Stimulated activated CD4-positive, alpha-beta T cell treated with anti-CD3 and anti-CD28 coated beads, Interleukin-4, amount 100 ng/mL, for 48 hours (primary cell): ENCODE data around the gene SHLD1.
"Not testable (repeated sequence)": the region's sequence is repeated elsewhere in the genome, so short reads cannot be mapped to it uniquely, and the experiment has no call there.

ENCODE experiments used
- DNase-seq, 2 donors: peaks; one replicate each; pipeline ENCODE4 v3.0.0-alpha.2; 2020; ENCODE audit warnings: low read depth in 2 of 2

Gene SHLD1

DNA sequence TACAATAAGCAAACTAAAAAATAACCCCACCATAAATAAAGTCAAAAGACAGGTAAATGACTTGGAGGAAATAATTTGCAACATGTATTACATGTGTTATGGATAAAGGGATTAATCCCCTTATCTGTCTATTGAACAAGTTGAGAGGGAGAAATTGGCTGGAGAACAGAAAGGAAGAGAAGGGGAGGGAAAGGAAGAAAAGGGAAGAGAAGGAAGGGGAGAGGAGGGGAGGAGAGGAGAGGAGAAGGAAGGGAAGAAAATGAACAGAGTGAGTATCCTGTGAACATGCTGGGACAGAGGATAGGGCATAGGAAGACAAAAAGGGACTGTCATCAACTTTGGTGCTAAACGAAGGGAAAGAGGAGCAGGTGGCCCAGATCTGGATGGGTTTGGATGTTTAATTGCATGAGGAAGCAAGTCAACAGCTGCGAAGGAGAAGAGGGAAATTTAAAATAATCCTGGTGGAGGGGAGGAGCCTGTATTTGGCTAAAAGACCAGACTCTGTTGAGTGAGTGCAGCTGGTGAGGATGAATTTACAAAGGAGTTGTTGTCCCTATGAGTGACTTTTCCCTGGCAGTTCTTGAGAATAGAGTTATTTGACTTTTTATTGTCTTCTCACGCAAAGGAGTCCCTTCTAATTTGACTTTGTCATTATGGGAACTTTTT, 14.2 kb upstream of the SHLD1 start:
- no peak for DNase-seq

- no peak for DNase-seq
These were observed 12.6 kb upstream of the SHLD1 start for GRCh38 chr20:5737619-5737953.

GRCh38 chr20:5737966-5738365, 12.2 kb upstream of the SHLD1 start:
- no peak for DNase-seq

- not testable (repeated sequence) for DNase-seq
These were observed 9.6 kb upstream of the SHLD1 start for GRCh38 chr20:5740643-5741042.

- DNase-seq = no peak
These were observed 9.1 kb upstream of the SHLD1 start for GRCh38 chr20:5741089-5741488.

- DNase-seq = no peak
These were observed 8.2 kb upstream of the SHLD1 start for GRCh38 chr20:5742041-5742440.

DNA sequence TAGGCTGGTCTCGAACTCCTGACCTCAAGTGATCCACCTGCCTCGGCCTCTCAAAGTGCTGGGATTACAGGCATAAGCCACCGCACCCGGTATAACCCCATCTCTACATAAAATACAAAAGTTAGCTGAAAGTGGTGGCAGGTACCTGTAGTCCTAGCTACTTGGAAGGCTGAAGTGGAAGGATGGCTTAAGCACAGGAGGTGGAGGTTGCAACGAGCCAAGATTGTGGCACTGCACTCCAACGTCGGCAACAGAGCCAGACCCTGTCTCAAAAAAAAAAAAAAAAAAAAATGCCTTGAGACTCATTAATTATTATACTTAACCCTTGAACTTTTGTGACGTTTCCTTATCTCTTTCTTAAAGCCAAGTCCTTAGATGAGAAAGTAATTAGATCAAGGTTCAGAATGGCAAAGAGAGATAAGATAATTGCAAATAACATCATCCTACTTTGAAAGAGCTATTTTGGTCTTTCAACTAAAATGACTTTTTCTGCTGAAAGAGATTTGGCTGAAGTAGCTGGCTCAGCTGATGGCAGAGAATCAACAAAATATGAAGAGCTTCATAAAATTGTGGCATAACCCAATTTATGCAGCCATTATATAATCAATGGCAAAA, 4.7 kb upstream of the SHLD1 start:
- DNase-seq = no peak

DNA sequence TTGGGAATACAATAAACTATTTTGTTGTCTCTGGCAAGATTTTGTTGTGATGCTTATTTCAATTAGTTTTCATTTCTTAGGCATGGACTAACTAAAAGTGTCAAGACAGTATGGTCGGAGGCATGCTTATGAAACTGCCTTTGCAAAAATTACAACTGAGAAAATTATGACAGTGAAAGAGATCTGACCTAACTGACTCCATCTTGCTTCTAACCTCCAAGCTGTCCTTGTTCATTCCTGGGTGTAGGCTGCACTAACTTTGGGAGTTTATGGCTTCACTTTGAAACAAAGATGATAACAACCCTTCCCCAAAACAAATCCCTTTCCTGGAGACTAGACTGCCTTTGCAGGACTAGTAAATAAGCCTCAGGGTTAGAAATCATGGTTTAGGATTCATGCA, 4.1 kb upstream of the SHLD1 start:
- DNase-seq = no peak

GRCh38 chr20:5748246-5748645, 2.0 kb upstream of the SHLD1 start:
- no peak for DNase-seq

DNA sequence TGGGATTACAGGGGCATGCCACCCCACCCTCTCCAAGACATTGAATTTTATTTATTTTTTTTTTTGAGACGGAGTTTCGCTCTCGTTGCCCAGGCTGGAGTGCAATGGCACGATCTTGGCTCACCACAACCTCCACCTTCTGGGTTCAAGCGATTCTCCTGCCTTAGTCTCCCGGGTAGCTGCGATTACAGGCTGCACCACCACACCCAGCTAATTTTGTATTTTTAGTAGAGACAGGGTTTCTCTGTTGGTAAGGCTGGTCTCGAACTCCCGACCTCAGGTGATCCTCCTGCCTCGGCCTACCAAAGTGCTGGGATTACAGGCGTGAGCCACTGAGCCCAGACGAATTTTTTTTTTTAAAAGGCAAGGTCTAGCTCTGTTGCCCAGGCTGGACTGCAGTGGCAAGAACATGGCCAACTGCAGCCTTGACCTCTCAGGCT, 669 bp upstream of the SHLD1 start:
- not testable (repeated sequence) for DNase-seq

- DNase-seq = no peak
These were observed 1.7 kb downstream of the SHLD1 start for GRCh38 chr20:5751856-5752255.

DNA sequence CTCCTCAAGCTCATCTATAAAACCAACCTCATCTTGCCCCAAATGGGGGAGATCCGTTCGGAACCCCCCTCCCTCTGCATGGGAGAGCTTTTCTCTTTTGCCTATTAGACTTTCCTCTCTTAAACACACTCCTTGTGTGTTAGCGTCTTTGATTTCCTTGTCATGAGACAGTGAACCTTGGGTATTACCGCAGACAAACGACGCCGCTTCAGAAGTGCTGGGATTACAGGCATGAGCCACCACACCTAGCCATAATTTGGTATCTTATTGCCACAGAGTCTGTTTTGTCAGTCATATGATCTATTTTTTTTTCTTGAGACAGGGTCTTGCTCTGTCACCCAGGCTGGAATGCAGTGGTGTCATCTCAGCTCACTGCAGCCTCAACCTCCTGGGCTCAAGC, 3.6 kb downstream of the SHLD1 start:
- DNase-seq = no peak

GRCh38 chr20:5757949-5758348, 7.7 kb downstream of the SHLD1 start:
- no peak for DNase-seq

GRCh38 chr20:5766085-5766764, 16.0 kb downstream of the SHLD1 start:
- DNase-seq = no peak

GRCh38 chr20:5767493-5768098, 17.4 kb downstream of the SHLD1 start:
- no peak for DNase-seq

DNA sequence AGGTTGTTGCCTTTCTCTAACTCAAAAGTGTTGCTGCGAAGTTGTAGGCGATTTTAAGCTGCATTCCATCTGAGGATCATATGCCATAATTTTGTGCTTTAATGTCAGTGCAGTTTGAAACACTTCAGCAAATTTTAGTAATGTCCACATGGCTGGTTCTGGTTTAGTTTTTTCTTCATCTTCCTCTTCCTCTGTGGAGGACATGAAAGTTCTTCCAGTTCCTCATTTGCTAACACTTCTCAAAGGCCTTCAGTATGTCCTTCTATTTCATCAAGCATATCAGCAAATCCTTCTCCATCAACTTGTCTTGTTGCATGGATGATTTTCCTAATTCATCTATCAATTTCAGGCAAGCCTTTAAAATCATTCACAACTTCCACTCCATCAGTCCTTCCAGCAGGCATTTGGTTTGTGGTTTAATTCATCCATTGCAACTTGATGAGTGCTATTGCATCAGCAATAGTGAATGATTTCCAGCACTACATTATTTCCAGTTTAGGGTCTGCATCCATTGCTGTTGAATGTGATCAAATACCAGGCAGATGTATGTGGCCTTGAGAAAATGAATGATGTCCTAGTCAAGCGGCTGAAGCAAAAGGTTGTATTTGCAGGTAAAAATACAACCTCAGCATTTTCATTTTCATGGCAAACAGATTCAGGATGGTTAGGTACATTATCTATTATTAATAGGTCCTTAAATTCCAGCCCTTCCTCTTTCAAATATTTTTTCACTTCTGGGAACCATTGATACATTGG, 20.2 kb downstream of the SHLD1 start:
- no peak for DNase-seq

DNA sequence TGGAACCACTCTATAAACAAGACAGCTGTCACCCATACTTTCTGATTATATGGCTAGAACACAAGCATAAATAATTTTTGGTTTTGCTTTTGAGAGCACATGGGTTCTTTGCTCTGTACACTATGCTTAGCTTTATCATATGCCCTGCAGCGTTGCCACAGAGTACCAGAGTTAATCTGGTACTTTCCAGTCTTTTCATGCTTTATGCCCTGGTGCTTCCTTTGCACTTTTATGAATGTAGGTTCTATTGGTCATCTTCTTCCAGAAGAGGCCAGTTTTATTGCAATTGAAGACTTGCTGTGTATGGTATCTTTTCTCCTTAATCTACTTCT, 20.8 kb downstream of the SHLD1 start:
- no peak for DNase-seq

GRCh38 chr20:5772704-5773103, 22.5 kb downstream of the SHLD1 start:
- DNase-seq = no peak

DNA sequence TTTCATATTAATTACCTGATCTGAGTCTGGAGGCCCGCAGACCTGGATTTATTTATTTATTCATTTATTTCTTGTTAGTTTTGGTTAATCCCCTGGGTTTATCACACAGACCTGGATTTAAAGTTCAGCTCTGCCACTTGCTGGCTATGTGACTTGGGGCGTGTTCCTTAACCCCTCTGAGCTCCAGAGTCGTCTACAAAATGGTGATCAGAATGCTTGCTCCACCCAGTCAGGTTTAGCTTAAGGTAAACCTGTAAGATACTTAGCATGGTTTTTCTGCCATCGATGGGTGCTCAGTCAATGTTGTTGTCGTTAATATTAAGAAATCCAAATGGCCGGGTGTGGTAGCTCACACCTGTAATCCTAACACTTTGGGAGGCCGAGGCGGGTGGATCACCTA, 23.4 kb downstream of the SHLD1 start:
- no peak for DNase-seq

GRCh38 chr20:5776077-5776476, 25.9 kb downstream of the SHLD1 start:
- DNase-seq = no peak

- no peak for DNase-seq
These were observed 29.1 kb downstream of the SHLD1 start for GRCh38 chr20:5779071-5779900.

GRCh38 chr20:5780846-5781217, 30.6 kb downstream of the SHLD1 start:
- DNase-seq = no peak
